Epithelial cell of esophagus (primary cell): ENCODE data around the gene ZNF778.

Experiments used
- DNase-seq: peaks from one replicate; pipeline ENCODE4 v3.0.0; 2010; ENCODE audit warnings: low read depth
- H3K4me3 ChIP-seq: 2 replicates; pipeline ENCODE4 v1.5.1; 2011; ENCODE audit warnings: mild to moderate bottlenecking, low read length, control low read depth
- TF ChIP-seq, protein P1 (sequence below): IDR thresholded peaks from 2 replicates; pipeline ENCODE4 v1.5.1; 2011; ENCODE audit warnings: low read depth, mild to moderate bottlenecking, low read length, control low read depth, inconsistent platforms; ENCODE audit not compliant: insufficient read depth; ENCODE audit errors: missing control alignments

ZNF778 gene

DNA sequence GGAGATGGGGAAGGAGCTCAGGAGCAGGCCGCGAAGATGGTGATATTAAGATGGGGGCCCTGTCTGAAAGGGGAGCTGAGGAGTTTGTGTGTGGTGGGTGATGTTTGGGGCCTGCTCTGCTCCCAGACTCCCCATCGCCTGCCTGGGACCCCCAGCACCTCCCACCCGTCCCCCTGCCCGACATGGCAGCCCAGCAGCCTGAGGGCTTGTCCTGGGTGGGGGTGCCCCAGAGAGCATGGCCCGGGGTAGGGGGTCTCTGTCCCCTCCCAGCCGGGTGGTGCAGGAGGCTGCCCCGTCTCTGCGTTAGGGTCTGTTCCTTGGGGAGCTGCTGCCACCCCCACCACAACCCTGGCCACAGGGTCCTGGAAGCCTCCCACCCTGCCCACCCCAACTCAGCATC lies 40.8 kb upstream of the ZNF778 start:
- DNase-seq = no peak
- TF ChIP-seq, protein P1, sequence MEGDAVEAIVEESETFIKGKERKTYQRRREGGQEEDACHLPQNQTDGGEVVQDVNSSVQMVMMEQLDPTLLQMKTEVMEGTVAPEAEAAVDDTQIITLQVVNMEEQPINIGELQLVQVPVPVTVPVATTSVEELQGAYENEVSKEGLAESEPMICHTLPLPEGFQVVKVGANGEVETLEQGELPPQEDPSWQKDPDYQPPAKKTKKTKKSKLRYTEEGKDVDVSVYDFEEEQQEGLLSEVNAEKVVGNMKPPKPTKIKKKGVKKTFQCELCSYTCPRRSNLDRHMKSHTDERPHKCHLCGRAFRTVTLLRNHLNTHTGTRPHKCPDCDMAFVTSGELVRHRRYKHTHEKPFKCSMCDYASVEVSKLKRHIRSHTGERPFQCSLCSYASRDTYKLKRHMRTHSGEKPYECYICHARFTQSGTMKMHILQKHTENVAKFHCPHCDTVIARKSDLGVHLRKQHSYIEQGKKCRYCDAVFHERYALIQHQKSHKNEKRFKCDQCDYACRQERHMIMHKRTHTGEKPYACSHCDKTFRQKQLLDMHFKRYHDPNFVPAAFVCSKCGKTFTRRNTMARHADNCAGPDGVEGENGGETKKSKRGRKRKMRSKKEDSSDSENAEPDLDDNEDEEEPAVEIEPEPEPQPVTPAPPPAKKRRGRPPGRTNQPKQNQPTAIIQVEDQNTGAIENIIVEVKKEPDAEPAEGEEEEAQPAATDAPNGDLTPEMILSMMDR = no peak
- no peak overlapping the region for H3K4me3 ChIP-seq

GRCh38 chr16:89177501-89177900 lies 40.0 kb upstream of the ZNF778 start:
- H3K4me3 ChIP-seq = no peak overlapping the region
- DNase-seq = no peak

GRCh38 chr16:89178453-89179147 lies 38.9 kb upstream of the ZNF778 start:
- TF ChIP-seq, protein P1 = no peak
- DNase-seq = peak; percentile 43
- H3K4me3 ChIP-seq = no peak overlapping the region

More at GRCh38 chr16:89177501-89177900, 40.0 kb upstream of the ZNF778 start:
- TF ChIP-seq, protein P1 = no peak

DNA sequence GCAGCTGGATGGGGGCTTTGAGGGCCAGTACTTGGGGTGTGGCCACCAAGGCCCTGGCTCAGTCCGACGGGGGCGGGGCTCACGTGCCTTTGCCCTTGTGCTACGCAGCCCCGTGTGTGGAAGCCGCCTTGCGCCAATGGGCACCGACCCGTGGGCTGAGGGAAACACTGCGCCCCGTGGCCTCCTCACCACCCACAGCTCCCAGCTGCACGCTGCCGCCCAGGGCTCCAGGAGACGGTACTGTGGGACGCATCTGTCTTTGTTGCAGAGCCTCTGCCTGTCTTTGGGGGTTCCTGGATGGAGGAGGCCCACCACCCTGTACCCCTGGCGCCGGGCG lies 38.4 kb upstream of the ZNF778 start:
- no peak overlapping the region for H3K4me3 ChIP-seq
- no peak for DNase-seq
- TF ChIP-seq, protein P1 = no peak

- no peak overlapping the region for H3K4me3 ChIP-seq
- no peak for DNase-seq
- TF ChIP-seq, protein P1 = no peak
These were observed 37.7 kb upstream of the ZNF778 start for GRCh38 chr16:89179656-89180315.

DNA sequence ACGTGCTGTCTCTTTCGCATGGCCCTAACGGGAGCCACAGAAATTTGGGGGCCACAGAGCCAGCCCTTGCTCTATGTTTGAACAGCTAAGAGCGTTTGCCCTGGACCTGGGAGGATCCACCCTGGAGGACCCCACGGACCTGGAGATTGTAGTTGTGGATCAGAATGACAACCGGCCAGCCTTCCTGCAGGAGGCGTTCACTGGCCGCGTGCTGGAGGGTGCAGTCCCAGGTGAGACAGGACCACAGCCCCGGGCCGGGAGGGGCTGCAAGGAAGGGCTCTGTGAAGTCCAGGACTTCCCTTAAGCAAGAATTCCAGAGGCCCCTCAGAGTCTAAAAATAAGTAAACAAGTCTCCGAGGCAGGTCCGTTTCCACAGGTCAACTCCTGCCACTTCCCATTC lies 34.0 kb upstream of the ZNF778 start:
- TF ChIP-seq, protein P1 = no peak
- DNase-seq = no peak
- no peak overlapping the region for H3K4me3 ChIP-seq

GRCh38 chr16:89183975-89184676 lies 33.4 kb upstream of the ZNF778 start:
- TF ChIP-seq, protein P1 = no peak
- H3K4me3 ChIP-seq = no peak overlapping the region

More at GRCh38 chr16:89183975-89184676, 33.4 kb upstream of the ZNF778 start:
- DNase-seq = no peak
